NOMO-1 treated with DMSO at 0.1 percent for 48 hours (cell line): ENCODE results near the gene ZNF750.

Experiments used
- DNase-seq: peaks from one replicate; lab custom pipeline; 2025; ENCODE audit not compliant: unreplicated experiment; lab: John Stamatoyannopoulos, UW

The ZNF750 gene

DNA sequence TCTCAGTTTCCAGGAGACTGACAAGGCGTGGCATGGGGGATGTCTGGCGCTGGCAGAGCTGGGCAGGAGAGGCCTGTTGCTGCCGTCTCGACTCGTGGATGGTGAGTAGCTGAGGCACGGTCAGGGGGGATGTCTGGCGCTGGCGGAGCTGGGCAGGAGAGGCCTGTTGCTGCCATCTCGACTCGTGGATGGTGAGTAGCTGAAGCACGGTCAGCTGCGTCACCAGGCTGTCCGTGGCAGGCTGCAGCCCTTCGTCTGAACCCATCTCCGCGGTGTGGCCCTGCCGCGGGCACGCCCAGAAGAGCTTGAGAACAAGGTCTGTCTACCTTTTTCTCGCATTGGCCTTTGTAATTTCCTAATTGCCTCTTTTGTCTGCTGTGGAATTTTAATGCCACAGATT lies 25.0 kb downstream of the ZNF750 start:
- DNase-seq = no peak

- no peak for DNase-seq
Measured at GRCh38 chr17:82813299-82814051, 26.3 kb downstream of the ZNF750 start.

DNA sequence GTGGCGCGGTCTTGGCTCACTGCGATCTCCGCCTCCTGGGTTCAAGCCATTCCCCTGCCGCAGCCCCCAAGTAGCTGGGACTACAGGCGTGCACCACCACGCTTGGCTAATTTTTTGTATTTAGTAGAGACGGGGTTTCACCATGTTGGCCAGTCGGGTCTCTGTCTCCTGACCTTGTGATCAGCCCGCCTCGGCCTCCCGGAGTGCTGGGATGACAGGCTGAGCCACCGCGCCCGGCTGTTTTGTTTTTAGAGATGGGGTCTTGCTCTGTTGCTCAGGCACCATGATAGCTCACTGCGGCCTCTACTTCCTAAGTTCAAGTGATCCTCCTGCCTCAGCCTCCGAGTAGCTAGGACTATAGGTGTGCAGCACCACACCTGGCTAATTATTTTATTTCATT lies 27.2 kb downstream of the ZNF750 start:
- no peak for DNase-seq

DNA sequence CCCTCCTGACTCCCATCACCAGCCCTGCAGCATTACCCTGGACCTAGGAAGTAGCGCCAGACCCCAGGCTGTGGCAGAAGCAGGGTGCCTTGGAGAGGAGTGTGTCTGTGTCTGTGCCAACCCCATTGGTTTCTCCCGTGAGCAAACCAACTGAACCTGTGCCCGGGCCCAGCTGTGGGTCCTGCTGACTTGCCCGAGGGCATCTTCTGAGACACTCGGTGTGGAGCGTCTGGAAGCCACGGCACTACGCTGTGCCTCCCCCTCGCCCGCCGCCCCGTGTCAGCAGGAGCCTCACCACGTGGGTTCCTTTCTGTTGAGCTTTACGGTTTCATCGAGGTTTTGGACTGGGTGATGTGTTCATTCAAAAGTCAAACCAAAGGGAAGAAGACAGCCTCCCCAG lies 27.8 kb downstream of the ZNF750 start:
- DNase-seq = no peak

GRCh38 chr17:82810644-82811430 lies 29.0 kb downstream of the ZNF750 start:
- no peak for DNase-seq

GRCh38 chr17:82808921-82809905 lies 30.6 kb downstream of the ZNF750 start:
- no peak for DNase-seq

DNA sequence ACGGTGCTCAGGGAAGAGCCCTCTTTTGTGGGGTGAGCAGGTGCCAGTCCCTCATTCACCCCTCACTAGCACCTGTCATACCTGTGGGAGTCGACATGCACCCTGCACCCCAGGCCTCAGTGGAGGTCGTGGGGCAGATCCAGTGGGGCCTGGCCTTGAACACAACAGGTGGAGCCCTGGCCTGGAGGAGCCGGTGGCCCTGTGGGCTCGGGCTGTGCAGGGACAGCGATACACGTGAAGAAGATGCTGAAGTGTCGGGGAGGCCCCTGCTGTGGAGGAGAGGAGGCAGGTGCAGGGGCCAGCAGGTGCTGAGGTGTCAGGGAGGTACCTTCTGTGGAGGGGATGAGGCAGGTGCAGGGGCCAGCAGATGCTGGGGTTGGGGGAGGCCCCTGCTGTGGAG lies 31.8 kb downstream of the ZNF750 start:
- DNase-seq = no peak

DNA sequence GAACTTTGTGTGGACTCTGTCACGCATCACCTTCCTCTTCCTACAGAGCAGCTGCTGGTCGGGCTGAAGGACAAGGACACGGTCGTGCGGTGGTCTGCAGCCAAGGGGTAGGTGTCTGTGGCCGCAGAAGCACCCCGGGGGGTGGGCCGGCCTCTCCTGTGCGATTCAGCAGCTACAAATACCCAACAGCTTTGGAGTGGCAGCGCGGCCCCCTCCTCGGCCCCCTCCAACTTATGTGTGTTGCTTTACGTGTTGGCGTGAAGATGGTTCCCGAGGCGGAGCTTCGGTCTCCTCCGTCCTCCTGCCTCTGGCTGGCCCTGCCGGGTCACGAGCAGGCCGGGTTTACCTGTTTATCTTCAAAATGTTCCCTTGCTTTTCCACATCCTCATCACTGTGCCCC lies 32.3 kb downstream of the ZNF750 start:
- DNase-seq = no peak

GRCh38 chr17:82807101-82807500 lies 32.7 kb downstream of the ZNF750 start:
- no peak for DNase-seq

DNA sequence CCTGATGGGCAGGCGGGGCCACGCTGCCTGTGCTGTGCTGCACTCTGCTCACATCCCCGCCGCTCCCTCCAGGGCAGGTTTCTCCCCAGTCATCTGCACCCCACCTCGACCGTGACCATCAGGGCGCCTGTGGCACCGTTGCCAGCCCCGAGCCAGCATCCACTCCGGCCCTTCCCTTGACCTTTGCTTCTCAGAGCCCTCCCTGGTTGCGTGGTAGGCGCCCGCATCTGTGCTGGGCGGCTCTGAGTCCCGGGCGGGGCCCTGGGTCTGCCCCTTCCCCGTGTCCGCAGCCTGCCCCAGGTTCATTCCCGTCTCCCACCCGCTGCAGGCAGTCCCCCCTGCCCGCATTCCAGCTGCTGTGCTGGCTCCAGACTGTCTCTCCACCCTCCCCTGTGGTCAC lies 33.2 kb downstream of the ZNF750 start:
- no peak for DNase-seq

DNA sequence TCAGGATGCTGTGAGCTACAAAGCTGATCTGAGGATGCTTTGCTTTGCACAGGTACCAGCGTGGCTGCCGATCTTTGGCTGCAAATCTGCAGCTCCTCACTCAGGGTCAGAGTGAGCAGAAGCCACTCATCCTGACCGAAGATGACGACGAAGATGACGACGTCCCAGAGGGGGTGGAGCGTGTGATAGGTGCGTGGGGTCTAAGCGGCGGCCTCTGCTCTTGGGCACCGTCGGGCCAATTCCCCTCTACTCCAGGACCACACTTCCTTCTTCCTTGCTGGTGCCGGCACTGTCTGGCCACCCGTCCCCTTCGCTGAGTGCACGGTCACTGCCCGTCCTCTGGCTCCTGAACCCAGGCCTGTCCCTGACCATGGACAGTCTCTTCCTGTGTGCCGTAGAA lies 34.0 kb downstream of the ZNF750 start:
- DNase-seq = no peak

DNA sequence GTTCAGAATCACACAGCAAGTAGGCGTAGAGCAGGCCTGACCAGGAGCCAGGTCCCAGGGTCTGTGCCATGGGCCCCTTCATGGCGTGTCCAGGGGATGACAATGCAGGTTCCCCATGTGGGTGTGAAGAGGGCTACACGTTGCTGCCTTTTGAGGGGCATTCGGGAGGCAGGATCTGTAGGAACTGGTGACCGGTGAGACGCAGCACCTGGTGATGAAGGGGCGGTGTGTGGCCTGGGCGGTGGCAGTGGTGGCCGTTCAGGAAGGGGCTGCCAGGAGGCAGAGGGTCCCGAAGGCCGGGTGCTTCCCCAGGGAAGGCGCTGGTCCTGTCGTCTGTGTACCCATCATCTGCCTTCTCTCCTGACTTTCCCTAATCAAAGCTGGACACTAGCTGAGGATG lies 34.6 kb downstream of the ZNF750 start:
- DNase-seq = no peak

DNA sequence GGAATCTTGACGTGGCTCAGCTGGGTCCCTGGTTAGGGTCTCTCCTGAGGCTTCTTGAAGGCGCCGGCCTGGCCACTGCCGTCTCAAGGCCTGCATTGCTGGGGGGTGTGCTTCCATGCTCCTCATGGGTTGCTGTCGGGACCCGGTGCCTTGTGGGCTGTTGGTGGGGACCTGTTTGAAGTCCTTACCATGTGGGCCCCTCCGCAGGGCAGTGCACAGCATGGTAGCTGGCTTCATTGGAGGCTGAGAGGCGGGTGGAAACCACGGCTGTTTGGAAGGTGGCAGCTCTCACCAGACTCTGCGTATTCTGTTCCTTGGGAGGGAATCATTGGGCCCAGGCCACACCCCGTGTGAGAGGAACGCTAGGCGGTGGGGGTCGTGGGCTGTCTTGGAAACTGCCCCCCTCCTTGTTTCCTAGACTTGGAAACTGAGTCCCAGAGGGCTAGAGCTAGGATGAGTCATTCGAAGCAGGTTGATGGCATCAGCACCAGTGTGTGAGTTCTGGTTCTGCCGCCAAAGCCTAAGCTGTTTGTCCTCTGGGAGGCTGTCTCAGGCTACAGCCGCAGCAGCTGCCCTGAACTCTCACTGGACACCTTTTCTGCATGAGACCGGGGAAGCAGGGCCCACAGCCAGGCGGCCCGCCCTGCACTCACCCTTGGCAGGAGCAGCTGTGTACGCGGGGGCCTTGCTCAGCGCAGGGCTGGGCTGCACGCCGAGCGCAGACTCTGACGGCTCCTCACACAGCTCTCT lies 35.2 kb downstream of the ZNF750 start:
- DNase-seq = no peak

GRCh38 chr17:82803606-82804005 lies 36.2 kb downstream of the ZNF750 start:
- DNase-seq = no peak

DNA sequence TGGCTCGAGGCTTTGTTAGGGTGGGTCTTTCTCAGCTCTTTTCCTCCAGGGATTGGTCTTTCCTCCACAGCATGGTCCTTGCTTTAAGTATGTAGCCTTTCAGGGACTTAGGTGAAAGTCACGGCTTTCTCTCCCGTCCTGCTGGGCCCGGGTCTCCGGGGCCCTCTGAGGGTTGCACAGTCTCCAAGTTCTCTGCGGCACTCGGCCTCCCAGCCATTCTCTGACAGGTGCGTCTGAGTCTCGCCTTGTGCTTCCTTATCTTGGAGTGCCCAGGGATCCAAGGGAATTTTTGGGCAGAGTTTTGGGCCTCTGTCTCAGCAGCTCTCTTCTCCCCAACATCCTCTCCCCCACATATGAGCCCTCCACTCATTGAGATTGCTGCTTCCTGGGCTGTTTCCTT lies 36.6 kb downstream of the ZNF750 start:
- no peak for DNase-seq

DNA sequence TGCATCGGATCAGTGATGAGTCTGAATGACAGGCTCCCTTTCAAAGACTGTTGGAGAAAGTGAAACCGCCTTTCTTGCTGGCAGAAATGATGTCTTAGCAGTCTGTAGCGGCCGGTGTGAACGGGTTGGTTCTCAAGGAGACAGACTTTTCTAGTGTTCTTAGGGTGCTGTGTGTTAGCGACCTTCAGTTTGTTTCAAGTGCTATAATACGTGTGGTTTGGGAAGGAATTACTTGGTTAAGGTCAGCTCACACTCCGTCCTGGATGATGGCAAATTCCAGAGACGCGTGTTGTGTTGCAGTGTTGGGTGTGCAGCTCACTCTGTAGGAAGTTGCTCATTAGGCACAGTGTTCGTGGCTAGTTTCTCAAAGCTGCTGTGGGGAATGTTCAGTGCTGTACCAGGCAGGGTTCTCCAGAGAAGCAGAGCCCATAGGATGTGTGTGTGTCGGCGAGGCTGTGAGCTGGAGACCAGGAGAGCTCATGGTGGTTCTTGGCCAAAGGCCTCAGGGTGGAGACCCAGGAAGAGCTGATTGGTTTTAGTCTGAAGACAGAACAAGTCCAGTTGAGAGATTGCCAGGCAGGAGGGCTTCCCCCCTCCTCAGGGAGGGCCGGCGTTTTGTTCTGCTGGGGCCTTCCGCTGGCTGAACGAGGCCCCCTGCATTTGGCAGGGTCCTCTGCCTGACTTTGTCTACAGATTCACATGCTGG lies 37.6 kb downstream of the ZNF750 start:
- no peak for DNase-seq

DNA sequence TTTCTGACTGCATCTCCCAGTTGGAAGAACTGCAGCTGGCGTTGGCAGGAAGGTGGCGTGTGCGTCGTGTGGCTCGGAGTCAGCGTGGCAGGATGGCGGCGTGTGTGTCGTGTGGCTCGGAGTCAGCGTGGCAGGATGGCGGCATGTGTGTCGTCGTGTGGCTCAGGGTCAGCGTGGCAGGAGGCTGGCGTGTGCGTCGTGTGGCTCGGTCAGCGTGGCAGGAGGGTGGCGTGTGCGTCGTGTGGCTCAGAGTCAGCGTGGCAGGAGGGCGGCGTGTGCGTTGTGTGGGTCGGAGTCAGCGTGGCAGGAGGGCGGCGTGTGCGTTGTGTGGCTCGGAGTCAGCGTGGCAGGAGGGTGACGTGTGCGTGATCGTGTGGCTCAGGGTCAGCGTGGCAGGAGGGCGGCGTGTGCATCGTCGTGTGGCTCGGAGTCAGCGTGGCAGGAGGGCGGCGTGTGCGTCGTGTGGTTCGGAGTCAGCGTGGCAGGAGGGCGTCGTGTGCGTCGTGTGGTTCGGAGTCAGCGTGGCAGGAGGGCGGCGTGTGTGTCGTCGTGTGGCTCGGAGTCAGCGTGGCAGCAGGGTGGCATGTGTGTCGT lies 38.3 kb downstream of the ZNF750 start:
- no peak for DNase-seq

GRCh38 chr17:82800885-82801284 lies 38.9 kb downstream of the ZNF750 start:
- DNase-seq = no peak

GRCh38 chr17:82799591-82799990 lies 40.2 kb downstream of the ZNF750 start:
- no peak for DNase-seq

DNA sequence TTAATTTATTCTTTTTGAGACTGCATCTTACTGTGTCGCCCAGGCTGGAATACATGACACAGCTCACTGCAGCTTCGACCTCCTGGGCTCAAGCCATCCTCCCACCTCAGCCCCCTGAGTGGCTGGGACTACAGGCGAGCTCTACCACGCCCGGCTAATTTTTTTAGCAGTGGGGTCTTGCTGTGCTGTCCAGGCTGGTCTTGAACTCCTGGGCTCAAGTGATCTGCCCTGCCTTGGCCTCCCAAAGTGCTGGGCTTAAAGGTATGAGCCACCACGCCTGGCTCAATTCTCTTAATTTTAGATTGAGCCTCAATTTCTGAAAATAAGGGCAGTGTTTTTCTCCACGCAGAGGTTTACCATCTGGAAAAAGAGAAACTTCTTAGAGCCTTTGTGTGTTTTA lies 41.1 kb downstream of the ZNF750 start:
- no peak for DNase-seq
